GM21367 (cell line): ENCODE measurements around the gene SLC12A8.

Experiments used
- ATAC-seq: cut with Tn5 transposase; IDR thresholded peaks from one replicate; pipeline ENCODE4 v1.9.1; 2021; ENCODE audit not compliant: unreplicated experiment

SLC12A8 gene

GRCh38 chr3:125079675-125080045, 132.9 kb downstream of the SLC12A8 start:
- no peak for ATAC-seq

DNA sequence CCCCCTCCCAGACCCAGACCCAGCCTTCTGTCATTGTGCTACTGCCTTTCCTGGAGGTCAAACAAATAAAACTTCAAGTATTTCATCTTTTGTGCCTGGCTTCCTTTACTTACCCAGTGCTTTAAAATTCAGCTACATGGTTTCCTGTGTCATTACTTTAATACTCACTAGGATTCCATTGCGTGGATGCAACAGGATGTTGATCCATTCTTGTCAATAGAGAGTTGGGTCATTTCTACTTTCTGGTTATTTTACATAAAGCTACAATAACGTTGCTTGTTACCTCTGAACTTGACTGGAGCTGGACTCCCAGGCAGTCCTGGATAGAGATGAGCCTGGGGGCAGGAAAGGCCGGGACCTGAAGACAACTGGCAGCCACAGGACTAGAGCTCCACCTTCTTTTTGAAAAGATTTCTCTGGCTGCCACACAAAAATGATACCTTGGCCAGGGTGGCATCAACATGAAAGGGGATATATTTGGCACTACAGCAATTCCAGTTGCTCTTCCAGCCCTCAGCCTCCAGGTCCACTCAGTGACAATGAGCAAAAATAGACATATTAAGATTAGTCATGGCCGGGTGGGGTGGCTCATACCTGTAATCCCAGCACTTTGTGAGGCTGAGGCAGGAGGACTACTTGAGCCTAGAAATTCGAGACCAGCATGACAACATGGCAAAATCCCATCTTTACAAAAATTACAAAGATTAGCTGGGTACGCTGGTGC, 133.4 kb downstream of the SLC12A8 start:
- no peak for ATAC-seq

GRCh38 chr3:125077864-125078263, 134.7 kb downstream of the SLC12A8 start:
- no peak for ATAC-seq

DNA sequence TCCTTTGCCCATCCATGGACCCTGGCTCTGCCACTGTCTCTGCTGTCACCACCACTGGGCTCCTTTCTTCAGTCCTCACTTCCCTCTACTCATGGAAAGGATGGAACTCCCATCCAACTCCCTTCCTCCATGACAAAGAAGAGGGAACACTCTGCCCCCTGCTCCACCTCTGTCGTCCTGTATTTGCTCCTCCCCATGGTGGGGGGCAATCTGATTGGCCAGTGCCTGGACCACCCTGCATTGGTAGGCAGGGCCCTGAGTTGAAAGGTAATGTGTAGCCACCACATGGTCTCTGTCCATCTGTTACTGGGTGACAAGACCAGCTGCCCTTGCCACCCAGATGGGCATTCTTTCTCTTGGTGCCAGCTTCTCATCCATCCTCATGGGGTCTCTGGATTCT, 136.1 kb downstream of the SLC12A8 start:
- ATAC-seq, result no peak

DNA sequence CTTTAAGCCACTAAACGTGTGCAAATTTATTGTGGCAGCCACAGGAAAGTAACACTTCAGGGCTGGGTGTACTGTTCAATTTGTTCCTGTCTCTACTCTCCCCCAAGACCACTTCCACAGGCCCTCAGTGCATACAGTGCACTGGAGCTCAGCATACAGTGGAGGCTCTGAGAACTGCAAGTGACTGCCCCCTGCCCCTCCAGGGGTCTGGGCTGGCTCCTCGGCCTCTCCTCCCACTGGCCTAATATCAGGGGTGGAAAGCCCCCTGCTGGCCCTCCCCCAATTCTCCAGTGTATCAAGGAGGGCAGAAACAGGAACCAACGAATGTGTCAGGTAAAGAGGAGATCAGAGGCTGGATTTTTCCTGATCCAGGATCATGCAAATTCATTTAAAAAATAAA, 136.8 kb downstream of the SLC12A8 start:
- no peak for ATAC-seq

- no peak for ATAC-seq
These were observed 139.1 kb downstream of the SLC12A8 start for GRCh38 chr3:125073390-125073905.

DNA sequence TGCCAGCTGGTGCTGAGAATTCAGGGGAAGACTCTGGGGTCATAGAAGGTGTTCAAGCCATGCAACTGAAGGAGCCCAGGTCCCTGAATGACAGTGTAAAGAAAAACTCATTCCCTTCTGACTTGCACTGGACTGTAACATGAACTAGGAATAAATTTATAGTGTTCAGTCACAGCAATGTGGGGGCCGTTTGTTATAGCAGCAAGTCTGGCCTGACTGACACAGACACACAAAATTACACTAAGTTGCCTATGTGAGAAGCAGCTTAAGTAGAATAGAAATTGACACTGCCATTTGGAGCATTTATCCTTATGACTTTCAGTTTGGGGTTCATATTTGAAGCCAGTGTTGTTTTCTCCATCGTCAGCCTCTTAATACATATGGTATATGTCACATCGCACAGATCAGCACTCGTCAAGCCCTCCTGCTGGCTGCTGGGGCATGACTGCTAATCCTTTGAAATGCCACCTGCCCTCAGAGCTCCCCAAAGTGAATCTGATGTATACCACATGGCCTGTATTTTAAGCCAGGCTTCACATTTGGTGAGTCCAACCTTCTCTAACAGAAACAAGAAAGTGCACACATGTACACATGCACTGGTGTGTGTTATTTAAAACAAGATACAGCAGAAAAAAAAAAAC, 139.7 kb downstream of the SLC12A8 start:
- ATAC-seq, result no peak

- ATAC-seq, result no peak
These were observed 140.2 kb downstream of the SLC12A8 start for GRCh38 chr3:125072301-125072700.

DNA sequence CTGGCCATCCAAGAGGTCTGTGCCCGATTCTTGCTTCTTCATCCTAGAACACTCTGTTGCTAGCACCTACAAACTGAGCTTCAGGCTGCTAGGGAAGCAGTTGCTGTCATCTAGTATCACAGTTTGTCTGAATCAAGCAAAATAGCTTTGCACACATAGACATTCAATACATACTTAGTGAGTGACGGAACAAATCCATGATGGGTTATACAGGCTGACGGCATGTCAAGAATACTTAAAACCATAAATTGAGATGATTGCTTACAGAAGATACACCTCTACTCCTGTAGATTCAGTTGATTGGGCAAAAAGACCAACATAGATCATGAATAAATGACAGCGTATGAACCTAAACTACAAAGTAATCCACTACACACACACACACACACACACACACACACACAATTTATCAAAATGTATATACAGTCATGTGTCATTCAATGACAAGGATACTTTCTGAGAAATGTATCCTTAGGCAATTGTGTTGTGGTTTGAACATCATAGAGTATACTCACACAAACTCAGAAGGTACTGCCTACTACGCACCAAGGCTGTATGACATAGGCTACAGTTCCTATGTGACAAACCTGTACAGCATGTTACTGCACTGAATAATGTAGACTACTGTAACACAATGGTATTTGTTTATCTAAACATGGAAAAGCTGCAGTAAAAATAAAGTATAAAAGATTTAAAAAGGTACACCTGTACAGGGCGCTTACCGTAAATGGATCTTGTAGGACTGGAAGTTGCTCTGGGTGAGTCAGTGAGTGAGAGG, 142.4 kb downstream of the SLC12A8 start:
- ATAC-seq, result no peak

DNA sequence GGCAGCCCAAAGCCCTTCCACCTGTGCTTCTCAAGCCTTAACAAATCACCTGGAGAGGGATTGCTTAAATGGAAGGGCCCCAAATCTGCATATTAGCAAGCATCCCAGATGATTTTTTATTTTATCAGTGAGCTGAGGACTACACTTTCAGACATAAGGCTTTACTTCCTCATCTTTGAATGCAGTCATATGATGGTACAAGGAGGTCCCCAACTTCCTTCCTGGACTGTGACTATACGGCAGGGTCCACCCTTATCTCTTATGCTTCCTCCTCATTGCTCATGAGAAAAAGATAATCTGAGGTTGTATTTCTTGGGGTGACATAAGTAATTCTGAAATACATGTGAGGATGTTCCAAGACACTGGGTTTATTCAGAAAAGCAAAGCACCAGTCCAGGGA, 143.1 kb downstream of the SLC12A8 start:
- no peak for ATAC-seq

GRCh38 chr3:125068265-125068664, 144.3 kb downstream of the SLC12A8 start:
- no peak for ATAC-seq

DNA sequence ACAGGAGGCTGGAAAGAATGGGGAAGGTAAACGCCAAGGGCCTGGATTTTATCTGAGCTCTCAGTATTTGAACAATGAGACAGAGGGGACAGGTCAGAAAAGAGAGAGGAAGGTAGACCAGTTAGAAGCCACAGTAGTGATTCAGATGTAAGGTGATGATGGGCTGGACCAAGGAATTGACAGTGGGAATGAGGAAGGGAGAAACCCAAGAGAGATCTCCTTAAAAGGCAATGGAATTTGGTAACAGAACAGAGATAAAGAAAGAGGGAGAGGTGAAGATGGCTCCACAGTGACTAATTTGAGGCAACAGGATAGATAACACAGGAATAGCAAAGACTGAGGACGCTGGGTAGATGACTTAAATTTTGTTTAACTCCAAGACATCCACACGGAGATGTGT, 145.3 kb downstream of the SLC12A8 start:
- ATAC-seq, result no peak

DNA sequence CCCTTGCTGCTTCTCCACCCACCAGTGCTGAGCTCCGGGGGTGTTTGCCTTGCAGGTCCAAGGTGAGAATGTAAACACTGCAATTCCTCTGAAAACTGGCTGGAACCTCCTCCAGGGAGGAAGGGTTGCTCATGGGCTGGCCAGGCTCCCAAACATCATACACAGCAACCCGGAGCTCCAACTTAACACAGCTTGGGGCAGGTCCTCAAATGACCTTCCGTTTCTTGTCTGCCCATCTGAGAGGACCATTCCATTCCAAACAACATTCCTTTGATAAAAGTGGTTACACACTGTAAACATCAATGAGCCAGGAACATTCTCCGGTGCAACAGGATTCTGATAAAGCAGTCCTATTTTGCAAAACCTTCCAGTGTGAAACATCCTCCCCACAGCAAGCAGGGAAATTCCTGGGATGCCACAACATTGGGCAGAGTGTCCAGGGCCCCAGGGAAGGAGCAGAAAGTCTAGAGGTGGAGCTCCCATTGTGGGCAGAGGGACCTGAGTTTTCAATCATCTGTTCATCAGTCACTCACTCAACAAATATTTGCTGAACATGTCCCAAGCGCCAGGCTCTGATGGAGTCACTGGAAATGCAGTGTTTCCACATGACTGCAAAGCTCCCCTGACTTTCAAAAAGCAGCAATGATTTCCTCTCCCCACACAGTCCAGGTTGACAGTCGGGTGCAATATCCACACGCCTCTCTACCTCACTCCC, 149.5 kb downstream of the SLC12A8 start:
- ATAC-seq, result no peak

GRCh38 chr3:125061646-125062045, 150.9 kb downstream of the SLC12A8 start:
- ATAC-seq, result no peak

- ATAC-seq, result no peak
These were observed 151.4 kb downstream of the SLC12A8 start for GRCh38 chr3:125061170-125061569.

- no peak for ATAC-seq
These were observed 152.9 kb downstream of the SLC12A8 start for GRCh38 chr3:125059488-125060245.

GRCh38 chr3:125058959-125059358, 153.6 kb downstream of the SLC12A8 start:
- ATAC-seq, result no peak

- no peak for ATAC-seq
These were observed 154.0 kb downstream of the SLC12A8 start for GRCh38 chr3:125058529-125058928.

GRCh38 chr3:125057186-125057850, 155.2 kb downstream of the SLC12A8 start:
- no peak for ATAC-seq
